Measurements from ENCODE around the gene GPANK1. TPM values are rescaled to one million over a fixed set of nuclear protein-coding genes. Genes with fewer than 3 reads are reported as not detected.

Gene GPANK1
- total RNA-seq, 1 donor from 2014 or later: 12.9 TPM

GRCh38 chr6:31691564-31692108 is 26.8 kb upstream of the GPANK1 start:
- no peak for DNase-seq (ENCODE audit: low read depth)

GRCh38 chr6:31691078-31691463 is 26.3 kb upstream of the GPANK1 start:
- DNase-seq (ENCODE audit: low read depth): no peak

GRCh38 chr6:31690231-31691077 is 25.7 kb upstream of the GPANK1 start:
- DNase-seq (ENCODE audit: low read depth): no peak

GRCh38 chr6:31689249-31690110 is 24.7 kb upstream of the GPANK1 start:
- peak; percentile 7 for DNase-seq (ENCODE audit: low read depth)

- peak; percentile 16 for DNase-seq (ENCODE audit: low read depth)
Observed at GRCh38 chr6:31687860-31688693, 23.3 kb upstream of the GPANK1 start.

GRCh38 chr6:31687321-31687720 is 22.5 kb upstream of the GPANK1 start:
- DNase-seq (ENCODE audit: low read depth): peak; percentile 70

- DNase-seq (ENCODE audit: low read depth): no peak
Observed at GRCh38 chr6:31686483-31686882, 21.7 kb upstream of the GPANK1 start.

GRCh38 chr6:31683591-31683990 is 18.8 kb upstream of the GPANK1 start:
- no peak for DNase-seq (ENCODE audit: low read depth)

- DNase-seq (ENCODE audit: low read depth): peak; percentile 45
Observed at GRCh38 chr6:31681135-31681671, 16.4 kb upstream of the GPANK1 start.

GRCh38 chr6:31680226-31681134 is 15.7 kb upstream of the GPANK1 start, which contains the start of gene LY6G5C:
TSS of gene LY6G5C (minus strand) at chr6:31681067. CDS start at chr6:31680373, 694 bp downstream.
- DNase-seq (ENCODE audit: low read depth): peak; percentile 89

GRCh38 chr6:31677955-31678354 is 13.2 kb upstream of the GPANK1 start:
- DNase-seq (ENCODE audit: low read depth): no peak

GRCh38 chr6:31676904-31677303 is 12.1 kb upstream of the GPANK1 start:
- DNase-seq (ENCODE audit: low read depth): no peak

GRCh38 chr6:31676322-31676903 is 11.6 kb upstream of the GPANK1 start:
- DNase-seq (ENCODE audit: low read depth): no peak

GRCh38 chr6:31669676-31670075 is 4.9 kb upstream of the GPANK1 start, which contains the start of gene LY6G5B:
TSS of gene LY6G5B (plus strand) at chr6:31669976. CDS start at chr6:31670951, 975 bp downstream.
- no peak for DNase-seq (ENCODE audit: low read depth)

GRCh38 chr6:31666337-31666965 is 1.7 kb upstream of the GPANK1 start:
- no peak for DNase-seq (ENCODE audit: low read depth)

- peak; percentile 98 for DNase-seq (ENCODE audit: low read depth)
Observed at GRCh38 chr6:31665501-31666336, 922 bp upstream of the GPANK1 start, which contains the start of gene CSNK2B. TSS of gene CSNK2B (plus strand) at chr6:31666080. CDS start at chr6:31666832, 752 bp downstream.

All from myocyte (in vitro differentiated cells).